Caki2 (cell line): ENCODE results near the gene RIC8B. TPM values are rescaled to one million over a fixed set of nuclear protein-coding genes. Genes with fewer than 3 reads are reported as not detected.
"Not testable (repeated sequence)": the region's sequence is repeated elsewhere in the genome, so short reads cannot be mapped to it uniquely, and the experiment has no call there.

Experiments
- DNase-seq: peaks from one replicate; pipeline ENCODE4 v3.0.0-alpha.2; 2015; ENCODE audit warnings: low read depth
- in situ Hi-C: cut with HindIII; loops from 2 replicates; pipeline ENCODE4 v1.10.0; 2016; ENCODE audit warnings: low sequenced_read_pairs, low pct_unique_long_range_greater_than_20kb, mixed read lengths
- total RNA-seq: library from RNA; depleted of rRNA; stranded (reverse); fragments of >200 nt; shearing (Covaris generic); gene quantifications from 2 replicates; pipeline ENCODE4 v1.2.3, GENCODE V29; 2014; ENCODE audit warnings: low replicate concordance; rRNA removed

The RIC8B gene, protein sequence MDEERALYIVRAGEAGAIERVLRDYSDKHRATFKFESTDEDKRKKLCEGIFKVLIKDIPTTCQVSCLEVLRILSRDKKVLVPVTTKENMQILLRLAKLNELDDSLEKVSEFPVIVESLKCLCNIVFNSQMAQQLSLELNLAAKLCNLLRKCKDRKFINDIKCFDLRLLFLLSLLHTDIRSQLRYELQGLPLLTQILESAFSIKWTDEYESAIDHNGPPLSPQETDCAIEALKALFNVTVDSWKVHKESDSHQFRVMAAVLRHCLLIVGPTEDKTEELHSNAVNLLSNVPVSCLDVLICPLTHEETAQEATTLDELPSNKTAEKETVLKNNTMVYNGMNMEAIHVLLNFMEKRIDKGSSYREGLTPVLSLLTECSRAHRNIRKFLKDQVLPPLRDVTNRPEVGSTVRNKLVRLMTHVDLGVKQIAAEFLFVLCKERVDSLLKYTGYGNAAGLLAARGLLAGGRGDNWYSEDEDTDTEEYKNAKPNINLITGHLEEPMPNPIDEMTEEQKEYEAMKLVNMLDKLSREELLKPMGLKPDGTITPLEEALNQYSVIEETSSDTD
- 6.9 and 20.3 TPM in 2 replicates for total RNA-seq

DNA sequence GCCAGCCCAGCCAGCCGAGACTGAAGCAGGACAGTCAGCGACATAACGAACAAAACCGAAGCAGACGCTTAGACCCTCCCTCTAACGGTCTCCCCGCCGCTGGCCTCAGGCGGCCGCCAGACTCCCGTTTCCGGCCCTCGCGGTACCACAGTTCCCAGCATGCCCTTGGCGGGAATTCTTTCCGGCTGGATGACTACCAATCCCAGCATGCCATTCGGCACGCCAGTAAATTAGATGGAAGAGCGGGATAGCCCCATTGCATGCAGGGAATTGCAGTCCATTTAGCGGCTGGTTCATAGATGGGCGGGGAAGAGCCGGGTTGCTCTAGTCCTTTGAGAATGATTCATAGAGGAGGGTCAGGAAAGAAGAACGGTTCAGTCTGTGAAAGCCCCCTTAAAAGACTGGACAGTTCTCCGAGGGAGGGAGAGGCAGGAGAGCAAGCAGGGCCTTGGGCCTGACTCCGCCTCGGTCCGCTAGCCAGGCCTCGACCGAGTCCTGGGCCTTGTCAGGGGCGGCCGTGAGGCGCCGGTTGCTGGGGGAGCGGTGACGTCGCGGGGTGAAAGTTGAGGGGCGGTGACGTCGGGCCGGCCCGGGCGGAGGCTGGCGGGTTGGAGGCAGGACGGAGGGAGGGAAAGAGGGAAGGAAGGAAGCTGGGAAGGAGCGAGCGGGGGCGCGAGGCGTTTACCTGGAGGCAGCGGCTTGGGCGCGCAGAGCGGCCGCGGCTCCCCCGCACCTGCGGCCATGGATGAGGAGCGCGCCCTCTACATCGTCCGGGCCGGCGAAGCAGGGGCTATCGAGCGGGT is at the start of gene RIC8B:
RIC8B (plus strand) TSS at position 678 of the 803 bp plus-strand sequence; CDS start at position 742, 64 bp downstream.
- peak; percentile 98 for DNase-seq
- in situ Hi-C loops, result no loop called here

DNA sequence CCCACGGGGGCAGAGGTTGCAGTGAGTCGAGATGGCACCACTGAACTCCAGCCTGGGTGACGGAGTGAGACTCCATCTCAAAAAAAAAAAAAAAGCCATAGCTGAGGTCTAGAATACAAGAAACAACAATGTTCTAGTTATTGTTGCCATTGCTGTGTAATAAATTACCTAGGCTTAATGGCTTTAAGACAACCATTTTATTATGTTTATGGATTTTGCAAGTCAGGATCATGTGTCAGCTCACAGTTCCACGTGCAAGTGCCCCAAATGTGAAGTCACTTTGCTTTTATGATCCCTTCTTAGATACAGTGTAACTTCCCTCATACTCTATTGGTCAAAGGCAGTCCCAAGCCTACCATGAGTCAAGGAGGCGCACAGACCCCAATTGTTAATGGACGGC is 49.5 kb upstream of the RIC8B start:
- in situ Hi-C loops, result no loop called here
- DNase-seq, result no peak

DNA sequence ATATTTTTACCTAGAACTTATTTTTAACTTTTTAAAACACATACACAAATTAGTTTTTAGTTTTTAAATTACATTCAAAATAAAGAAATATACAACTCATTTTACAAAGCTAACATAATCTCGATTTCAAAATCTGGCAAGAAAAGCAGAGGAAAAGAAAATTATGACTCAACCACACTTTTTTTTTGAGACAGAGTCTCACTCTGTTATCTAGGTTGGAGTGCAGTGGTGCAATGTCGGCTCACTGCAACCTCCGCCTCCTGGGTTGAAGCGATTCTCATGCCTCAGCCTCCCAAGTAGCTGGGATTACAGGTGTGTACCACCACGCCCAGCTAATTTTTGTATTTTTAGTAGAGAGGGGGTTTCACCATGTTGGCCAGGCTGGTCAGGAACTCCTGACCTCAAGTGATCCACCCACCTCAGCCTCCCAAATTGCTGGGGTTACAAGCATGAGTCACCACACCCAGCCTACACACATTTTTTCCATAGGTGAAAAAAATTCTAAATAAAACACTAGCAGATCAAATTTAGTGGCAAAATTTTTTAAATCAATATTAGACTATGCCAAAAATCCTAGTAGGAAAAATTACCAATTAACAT is 47.8 kb upstream of the RIC8B start:
- in situ Hi-C loops, DNase-seq: not testable (repeated sequence)

DNA sequence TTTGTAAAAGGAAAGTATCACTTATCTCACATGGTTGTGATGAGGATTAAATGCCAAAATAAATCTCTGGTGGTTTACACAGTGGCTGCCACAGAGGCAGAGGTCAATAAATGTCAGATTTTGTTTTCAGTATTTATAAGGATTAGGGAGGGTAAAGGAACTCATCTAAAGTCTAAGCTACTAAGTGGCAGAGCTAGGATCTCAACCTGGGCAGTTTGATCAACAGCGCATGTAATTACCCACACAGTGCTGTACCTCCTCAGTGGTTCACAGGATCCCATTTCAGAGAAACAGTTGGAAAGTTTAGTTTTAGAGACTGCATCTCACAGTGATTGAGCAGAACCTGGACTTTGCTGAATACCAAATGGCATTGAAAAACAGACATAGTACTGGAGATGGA is 44.9 kb upstream of the RIC8B start:
- in situ Hi-C loops, result no loop called here
- no peak for DNase-seq

DNA sequence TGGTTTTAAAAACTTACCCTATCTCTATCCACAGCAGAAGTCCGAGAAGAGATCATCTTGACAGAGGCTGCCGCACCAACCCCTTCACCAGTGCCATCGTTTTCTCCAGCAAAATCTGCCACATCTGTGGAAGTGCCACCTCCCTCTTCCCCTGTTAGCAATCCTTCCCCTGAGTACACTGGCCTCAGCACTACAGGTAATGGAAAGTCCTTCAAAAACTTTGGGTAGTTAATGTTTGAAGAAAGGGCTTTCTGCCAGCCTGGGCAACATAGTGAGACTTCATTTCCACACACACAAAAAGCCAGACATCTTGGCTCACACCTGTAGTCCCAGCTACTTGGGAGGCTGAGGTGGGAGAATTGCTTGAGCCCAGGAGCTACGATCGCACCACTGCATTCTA is 41.6 kb upstream of the RIC8B start:
- in situ Hi-C loops, result no loop called here
- no peak for DNase-seq

DNA sequence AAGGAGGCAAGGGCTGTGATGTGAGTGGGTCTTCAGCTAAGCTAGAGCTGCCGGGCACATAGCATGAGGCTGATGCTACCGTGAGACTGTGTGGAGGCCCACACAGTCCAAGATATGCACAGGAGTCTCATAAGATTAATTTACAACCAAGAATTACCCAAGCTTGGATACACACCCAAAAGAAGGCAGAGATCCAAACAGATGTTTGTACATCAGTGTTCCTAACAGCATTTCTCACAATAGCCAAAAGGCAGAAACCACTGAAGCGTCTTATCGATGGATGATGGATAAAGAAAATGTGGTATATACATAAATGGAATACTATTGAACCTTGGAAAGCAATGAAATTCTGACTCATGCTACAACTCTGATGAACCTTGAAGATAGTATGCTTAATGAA is 40.8 kb upstream of the RIC8B start:
- peak; percentile 21 for DNase-seq
- in situ Hi-C loops, result no loop called here

DNA sequence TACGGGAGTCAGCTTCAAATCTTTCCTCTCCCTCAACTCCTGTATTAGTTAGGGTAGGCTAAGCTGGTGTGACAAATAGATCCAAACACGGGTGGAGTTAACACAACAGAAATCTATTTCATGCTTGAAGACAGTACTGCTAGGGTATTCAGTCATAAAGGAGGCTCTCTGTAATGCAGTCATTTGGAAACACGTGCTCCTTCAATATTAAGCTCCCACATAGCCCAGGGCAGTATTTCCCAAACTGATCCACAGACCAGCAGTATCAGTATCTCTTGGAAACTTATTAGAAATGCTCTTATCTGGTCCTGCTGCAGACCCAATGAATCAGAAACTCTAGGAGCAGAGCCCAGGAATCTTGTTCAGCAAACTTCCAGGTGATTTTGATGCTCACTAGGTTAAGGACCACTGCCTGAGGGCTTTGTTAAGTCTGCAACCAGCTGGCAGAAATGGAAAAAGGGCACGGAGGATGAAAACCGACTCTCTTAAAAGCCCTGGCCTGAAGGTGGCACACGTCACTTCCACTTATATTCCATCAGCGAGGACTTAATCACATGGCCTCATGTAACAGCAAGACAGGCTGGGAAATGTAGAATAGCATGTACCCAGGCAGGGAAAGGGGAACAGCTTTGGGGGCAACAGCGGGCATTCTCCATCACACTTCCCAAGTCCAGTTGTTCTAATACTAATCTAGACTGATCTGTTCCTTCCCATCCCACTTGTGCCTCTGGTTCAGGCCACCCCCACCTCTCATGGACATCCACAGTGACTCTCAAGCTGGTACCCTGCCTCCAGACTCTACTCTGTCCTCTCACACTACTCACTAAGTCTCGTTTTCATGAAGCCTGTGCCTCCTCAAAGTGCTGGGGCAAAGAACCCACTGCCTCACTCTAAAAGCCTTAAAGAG is 38.2 kb upstream of the RIC8B start:
- in situ Hi-C loops, result no loop called here
- no peak for DNase-seq

DNA sequence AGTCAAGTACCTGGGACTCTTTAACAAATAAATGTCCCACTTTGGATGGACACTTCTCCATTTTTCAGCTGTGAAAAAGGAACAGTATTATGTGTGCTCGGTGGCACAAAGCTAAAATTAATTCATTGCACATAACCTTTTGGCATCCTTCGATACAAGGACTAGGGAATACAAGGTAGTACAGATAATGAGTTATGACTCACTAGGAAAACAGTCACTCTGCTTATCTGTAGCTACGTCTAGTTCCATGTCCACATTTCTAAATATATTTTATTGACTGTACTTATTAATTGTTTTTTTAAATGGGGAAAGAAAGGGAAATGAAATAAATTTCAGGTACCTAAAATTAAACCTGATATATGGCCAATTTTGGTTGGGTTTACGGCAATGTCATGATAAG is 35.2 kb upstream of the RIC8B start:
- in situ Hi-C loops, result no loop called here
- no peak for DNase-seq

DNA sequence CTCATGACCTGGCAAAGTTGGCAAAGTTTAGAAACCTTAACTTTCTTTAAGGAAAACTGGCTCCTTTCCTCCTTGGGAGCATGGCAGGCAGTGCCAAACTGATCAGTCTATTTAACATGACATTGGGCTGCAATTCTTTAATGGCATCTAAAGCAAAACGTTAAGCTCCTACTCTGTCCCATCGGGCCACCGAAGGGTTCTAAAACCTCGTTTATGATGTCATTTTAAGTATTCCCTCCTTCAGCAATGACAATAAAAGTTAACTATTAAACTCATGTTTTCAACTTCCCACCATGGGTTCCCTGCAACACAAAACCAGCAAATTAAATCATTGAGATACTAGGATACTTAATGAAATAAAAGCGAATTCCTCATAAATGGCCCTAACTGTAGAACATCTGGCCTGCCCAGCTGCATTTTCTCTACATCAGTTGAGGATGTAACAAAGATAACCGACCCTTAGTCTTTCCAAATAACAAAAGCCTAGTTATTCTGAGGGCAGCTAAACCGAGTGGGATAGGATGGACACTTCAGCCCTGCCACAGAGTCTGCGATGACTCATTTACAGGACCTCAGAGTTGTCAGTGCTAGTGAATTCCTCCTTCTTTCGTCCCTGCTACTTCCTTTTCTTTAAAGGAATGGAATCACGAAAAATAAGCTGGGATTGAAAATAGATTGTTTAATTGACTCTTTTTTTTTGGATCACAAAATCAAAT is 34.5 kb upstream of the RIC8B start:
- in situ Hi-C loops, result no loop called here
- DNase-seq, result no peak

DNA sequence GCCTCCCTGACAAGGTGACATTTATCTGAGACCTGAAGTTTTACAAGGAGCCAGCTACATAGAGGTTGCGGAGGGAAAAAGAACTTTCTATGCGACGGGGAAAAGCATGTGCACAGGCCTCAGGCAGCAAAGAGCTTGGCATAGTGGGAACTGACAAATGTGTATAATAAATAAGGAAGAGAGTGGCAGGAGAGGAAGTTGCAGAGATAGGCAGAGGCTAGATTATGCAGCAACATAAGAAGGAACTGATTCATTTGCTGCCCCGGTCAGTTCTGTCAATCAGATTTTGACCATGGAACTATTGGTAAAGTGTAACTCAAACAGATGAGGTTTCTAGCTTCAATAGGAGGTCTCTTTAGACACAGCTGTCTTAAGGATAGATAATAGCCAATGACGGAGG is 33.7 kb upstream of the RIC8B start:
- DNase-seq, result no peak
- in situ Hi-C loops, result no loop called here

DNA sequence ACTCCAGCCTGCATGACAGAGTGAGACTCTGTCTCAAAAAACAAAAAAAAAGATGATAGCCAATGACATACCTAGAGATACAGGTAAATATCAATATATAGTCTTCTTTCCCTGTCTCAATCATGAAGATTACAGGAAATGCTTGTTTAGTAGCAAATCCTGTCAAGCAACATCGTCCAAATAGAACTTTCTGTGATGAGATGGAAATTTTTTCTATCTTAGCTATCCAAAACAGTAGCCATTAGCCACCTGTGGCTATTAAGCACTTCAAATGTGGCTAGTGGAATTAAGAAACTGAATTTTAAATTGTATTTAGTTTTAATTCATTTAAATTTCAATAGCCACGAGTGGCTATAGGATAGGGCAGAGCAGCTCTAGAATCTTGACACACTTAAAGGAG is 33.2 kb upstream of the RIC8B start:
- DNase-seq, result no peak
- in situ Hi-C loops, result no loop called here

DNA sequence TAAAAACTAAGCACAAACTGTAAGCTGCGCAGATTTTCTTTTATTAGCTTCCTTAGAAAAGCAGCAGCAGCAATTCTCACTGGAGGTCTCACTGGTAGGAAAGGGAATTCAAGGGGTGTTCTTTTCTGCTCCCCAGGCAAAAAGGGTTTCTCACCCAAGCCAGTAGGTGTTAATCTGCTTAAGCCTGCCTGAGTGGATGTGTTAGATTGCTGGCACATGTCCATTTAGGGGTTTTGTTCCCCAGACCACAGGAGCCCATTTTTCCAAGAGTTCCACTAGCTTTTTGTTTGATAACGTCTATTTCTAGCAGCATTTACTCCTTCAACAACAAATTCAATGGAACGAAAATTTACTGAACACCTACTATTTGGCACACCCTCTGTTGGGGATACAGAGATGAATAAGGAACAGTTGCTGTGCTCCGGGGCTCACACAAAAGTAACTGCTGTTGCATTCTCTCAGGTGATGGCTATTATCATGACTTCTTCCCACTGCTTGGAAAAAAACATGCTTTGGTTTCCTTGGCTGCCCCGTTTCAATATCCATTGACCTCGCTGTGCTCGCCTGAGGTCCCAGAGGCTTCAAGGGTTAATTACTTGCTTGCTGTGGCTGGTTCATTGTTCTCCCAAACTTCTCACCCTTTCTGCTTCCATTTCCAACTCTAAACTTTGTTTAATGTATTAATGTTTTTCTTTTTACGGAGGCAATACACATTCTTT is 31.1 kb upstream of the RIC8B start:
- in situ Hi-C loops, result no loop called here
- DNase-seq, result no peak

DNA sequence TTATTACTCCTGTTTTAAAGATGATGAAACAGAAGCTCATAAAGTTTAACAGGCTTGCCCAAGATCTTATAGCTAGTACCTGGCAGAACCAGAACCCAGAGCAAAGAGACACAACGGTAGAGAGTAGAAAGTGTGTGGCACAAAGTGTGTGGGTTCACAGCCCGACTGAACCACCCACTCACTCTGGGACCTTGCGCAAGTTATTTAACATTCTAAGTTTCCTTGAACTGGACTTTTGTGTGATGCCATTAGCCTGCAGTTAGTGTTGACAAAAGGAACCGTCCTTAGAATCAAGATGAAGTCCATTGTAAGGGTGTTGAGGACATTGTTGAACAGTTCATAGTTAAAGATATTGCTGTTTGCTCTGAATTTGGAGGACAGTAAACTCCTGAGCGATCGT is 29.9 kb upstream of the RIC8B start:
- DNase-seq, result no peak
- in situ Hi-C loops, result no loop called here

DNA sequence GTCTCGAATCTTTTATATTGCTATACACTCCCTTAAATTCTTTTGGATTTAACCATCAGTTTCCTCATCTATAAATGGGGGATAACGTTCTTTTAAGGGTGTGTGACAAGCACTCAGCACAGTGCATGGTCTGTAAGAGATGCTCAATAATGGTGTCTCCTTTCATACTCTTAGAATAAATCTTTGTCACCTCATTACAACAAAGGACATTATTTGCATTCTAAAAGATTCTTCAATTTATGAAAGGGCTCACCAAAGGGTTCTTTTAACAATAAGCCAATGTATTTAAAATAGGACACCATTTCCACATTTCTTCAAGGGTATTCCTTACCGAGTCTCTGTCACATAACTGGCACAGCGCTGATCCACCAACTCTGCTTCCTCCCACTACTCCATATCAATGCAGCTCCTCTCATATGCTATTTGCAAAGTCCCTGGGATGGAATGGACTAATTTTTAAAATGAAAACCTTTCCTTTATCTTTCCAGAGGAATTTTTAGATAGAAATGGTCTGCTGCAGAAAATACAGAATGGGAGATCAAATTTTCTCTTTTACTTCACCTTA is 29.2 kb upstream of the RIC8B start:
- in situ Hi-C loops, result no loop called here
- no peak for DNase-seq

DNA sequence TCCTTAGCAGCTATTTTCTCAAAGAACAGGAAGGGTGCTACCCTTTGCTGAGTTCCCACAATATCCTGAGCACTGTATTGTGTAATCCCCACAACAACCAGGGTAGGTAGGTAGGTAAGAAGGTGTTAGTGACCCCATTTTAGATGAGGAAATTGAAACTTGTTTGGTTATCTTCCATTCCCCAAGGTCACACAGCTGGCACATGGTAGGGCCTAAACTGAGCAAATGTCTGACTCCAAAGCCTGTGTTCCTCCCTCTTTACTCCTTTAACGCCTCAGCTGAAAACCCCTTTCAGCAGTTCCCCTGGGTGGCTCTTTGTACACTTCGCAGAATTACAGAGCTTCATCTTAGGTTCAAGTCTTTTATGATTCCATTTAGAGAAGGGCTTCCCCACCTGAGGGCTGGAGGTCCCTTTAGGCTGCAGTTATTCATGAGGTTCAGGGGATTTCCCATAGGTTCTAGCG is 26.5 kb upstream of the RIC8B start:
- in situ Hi-C loops, result no loop called here
- no peak for DNase-seq

DNA sequence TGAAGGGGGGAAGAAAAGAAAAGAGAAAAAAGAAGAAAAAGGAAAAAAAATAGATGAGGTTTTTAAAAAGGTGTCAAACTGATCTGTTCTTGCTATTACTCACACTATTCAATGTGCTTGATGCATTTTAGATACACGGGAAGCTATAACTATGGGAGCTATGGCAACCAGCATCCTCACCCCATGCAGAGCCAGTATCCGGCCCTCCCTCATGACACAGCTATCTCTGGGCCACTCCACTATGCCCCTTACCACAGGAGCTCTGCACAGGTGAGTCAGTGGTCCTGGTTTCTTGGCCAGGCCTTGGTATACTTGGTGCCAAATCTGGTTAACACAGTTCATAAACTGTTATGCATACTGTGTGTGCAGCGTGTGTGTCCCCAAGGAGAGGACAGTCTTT is 24.0 kb upstream of the RIC8B start:
- no peak for DNase-seq

More for the DNA sequence above, 24.0 kb upstream of the RIC8B start:
- in situ Hi-C loops, result no loop called here
